H1 (cell line): ENCODE results near the gene SLC35D3. TPM values are rescaled to one million over a fixed set of nuclear protein-coding genes. Genes with fewer than 3 reads are reported as not detected.

Experiments used
- BACH1 ChIP-seq: IDR thresholded peaks from 2 replicates; pipeline ENCODE4 v1.6.1; 2012; ENCODE audit warnings: low read length, improper control_type of control experiment
- CBX5 ChIP-seq: fragments of 300-800, 300-1000 bp; sonication (generic); IDR thresholded peaks from 2 replicates; pipeline ENCODE4 v1.7.1; 2016; ENCODE audit warnings: antibody characterized with exemption, low read length, low read depth
- EZH2 ChIP-seq: fragments of 200-600 bp; sonication (generic); IDR thresholded peaks from 2 replicates; pipeline ENCODE4 v1.7.1; 2012; ENCODE audit warnings: low read depth, mild to moderate bottlenecking, moderate library complexity, low read length, inconsistent platforms; ENCODE audit not compliant: severe bottlenecking
- SAP30 ChIP-seq: fragments of 300-600 bp; sonication (generic); IDR thresholded peaks from 2 replicates; pipeline ENCODE4 v1.7.1; 2012; ENCODE audit warnings: low read length, moderate library complexity, mild to moderate bottlenecking, inconsistent platforms; ENCODE audit not compliant: insufficient read depth, insufficient replicate concordance
- polyA plus RNA-seq, 7 experiments: library from polyadenylated mRNA; depleted of rRNA in 3 of 7; stranded (reverse) in 5 of 7; unstranded in 2 of 7; fragments of >200 nt in 5 of 7; fragments of 200-250 nt in 2 of 7; gene quantifications; 1 replicate in 5 of 7; 2 replicates in 1 of 7; 4 replicates in 1 of 7; pipeline versions ENCODE4 v1.2.1 to v1.2.3, GENCODE V29; 2011 to 2013; ENCODE audit warnings: missing spikeins in 2 of 7, mixed read lengths in 2 of 7
- total RNA-seq: library from RNA; stranded (reverse); fragmentation: NEBNext Ultra II Directional; extraction: Animal tissue kit (Norgen Biotek cat#: 25700); gene quantifications from 2 replicates; pipeline ENCODE4 v1.2.1, GENCODE V29; 2021
- TF ChIP-seq, protein P1 (sequence below): fragments of 300-600 bp; sonication (generic); IDR thresholded peaks from 2 replicates; pipeline ENCODE4 v1.7.1; 2012; ENCODE audit warnings: low read length, moderate library complexity, mild to moderate bottlenecking, inconsistent platforms; ENCODE audit not compliant: insufficient replicate concordance
- TF ChIP-seq, protein P2 (sequence below): IDR thresholded peaks from 2 replicates; pipeline ENCODE4 v1.6.1; 2012; ENCODE audit warnings: inconsistent platforms

Gene SLC35D3
- total and polyA plus RNA-seq, 2 of the 8 experiments (the other 6 are each of a cell fraction or from before 2014, with no cell fraction given), result 0.27 to 0.39 TPM

DNA sequence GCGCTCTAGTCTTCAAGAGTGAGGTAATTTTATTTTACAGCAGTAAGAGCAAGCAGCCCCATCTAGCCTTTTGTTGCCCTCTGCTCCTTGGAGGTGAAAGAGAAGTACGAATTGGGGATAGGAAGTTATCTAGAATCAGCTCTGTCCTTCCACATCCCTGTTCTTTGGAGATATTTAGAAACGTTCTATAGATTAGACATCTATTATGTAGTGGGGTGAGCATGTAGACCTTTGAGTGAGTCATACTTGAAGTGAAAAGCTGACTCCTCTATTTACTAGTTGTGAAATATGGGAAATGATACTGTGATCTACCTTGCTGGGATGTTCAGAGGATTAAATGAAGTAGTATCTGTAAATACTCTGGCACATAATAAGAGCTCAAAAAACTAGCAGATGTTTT, 36.0 kb upstream of the SLC35D3 start (continued):
- TF ChIP-seq, protein P1, sequence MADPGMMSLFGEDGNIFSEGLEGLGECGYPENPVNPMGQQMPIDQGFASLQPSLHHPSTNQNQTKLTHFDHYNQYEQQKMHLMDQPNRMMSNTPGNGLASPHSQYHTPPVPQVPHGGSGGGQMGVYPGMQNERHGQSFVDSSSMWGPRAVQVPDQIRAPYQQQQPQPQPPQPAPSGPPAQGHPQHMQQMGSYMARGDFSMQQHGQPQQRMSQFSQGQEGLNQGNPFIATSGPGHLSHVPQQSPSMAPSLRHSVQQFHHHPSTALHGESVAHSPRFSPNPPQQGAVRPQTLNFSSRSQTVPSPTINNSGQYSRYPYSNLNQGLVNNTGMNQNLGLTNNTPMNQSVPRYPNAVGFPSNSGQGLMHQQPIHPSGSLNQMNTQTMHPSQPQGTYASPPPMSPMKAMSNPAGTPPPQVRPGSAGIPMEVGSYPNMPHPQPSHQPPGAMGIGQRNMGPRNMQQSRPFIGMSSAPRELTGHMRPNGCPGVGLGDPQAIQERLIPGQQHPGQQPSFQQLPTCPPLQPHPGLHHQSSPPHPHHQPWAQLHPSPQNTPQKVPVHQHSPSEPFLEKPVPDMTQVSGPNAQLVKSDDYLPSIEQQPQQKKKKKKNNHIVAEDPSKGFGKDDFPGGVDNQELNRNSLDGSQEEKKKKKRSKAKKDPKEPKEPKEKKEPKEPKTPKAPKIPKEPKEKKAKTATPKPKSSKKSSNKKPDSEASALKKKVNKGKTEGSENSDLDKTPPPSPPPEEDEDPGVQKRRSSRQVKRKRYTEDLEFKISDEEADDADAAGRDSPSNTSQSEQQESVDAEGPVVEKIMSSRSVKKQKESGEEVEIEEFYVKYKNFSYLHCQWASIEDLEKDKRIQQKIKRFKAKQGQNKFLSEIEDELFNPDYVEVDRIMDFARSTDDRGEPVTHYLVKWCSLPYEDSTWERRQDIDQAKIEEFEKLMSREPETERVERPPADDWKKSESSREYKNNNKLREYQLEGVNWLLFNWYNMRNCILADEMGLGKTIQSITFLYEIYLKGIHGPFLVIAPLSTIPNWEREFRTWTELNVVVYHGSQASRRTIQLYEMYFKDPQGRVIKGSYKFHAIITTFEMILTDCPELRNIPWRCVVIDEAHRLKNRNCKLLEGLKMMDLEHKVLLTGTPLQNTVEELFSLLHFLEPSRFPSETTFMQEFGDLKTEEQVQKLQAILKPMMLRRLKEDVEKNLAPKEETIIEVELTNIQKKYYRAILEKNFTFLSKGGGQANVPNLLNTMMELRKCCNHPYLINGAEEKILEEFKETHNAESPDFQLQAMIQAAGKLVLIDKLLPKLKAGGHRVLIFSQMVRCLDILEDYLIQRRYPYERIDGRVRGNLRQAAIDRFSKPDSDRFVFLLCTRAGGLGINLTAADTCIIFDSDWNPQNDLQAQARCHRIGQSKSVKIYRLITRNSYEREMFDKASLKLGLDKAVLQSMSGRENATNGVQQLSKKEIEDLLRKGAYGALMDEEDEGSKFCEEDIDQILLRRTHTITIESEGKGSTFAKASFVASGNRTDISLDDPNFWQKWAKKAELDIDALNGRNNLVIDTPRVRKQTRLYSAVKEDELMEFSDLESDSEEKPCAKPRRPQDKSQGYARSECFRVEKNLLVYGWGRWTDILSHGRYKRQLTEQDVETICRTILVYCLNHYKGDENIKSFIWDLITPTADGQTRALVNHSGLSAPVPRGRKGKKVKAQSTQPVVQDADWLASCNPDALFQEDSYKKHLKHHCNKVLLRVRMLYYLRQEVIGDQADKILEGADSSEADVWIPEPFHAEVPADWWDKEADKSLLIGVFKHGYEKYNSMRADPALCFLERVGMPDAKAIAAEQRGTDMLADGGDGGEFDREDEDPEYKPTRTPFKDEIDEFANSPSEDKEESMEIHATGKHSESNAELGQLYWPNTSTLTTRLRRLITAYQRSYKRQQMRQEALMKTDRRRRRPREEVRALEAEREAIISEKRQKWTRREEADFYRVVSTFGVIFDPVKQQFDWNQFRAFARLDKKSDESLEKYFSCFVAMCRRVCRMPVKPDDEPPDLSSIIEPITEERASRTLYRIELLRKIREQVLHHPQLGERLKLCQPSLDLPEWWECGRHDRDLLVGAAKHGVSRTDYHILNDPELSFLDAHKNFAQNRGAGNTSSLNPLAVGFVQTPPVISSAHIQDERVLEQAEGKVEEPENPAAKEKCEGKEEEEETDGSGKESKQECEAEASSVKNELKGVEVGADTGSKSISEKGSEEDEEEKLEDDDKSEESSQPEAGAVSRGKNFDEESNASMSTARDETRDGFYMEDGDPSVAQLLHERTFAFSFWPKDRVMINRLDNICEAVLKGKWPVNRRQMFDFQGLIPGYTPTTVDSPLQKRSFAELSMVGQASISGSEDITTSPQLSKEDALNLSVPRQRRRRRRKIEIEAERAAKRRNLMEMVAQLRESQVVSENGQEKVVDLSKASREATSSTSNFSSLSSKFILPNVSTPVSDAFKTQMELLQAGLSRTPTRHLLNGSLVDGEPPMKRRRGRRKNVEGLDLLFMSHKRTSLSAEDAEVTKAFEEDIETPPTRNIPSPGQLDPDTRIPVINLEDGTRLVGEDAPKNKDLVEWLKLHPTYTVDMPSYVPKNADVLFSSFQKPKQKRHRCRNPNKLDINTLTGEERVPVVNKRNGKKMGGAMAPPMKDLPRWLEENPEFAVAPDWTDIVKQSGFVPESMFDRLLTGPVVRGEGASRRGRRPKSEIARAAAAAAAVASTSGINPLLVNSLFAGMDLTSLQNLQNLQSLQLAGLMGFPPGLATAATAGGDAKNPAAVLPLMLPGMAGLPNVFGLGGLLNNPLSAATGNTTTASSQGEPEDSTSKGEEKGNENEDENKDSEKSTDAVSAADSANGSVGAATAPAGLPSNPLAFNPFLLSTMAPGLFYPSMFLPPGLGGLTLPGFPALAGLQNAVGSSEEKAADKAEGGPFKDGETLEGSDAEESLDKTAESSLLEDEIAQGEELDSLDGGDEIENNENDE, result no peak
- TF ChIP-seq BACH1 (no peak), EZH2 (no peak), SAP30 (no peak), CBX5 (no peak)
- TF ChIP-seq, protein P2, sequence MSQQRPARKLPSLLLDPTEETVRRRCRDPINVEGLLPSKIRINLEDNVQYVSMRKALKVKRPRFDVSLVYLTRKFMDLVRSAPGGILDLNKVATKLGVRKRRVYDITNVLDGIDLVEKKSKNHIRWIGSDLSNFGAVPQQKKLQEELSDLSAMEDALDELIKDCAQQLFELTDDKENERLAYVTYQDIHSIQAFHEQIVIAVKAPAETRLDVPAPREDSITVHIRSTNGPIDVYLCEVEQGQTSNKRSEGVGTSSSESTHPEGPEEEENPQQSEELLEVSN, result no peak
